GM19467 (cell line): ENCODE data around the gene WDR75.
"Not testable (repeated sequence)": the region's sequence is repeated elsewhere in the genome, so short reads cannot be mapped to it uniquely, and the experiment has no call there.

Experiments
- ATAC-seq: cut with Tn5 transposase; IDR thresholded peaks from one replicate; pipeline ENCODE4 v1.9.1; 2021; ENCODE audit warnings: mild to moderate bottlenecking, moderate library complexity; ENCODE audit not compliant: unreplicated experiment

The WDR75 gene

GRCh38 chr2:189439342-189439741 lies 1.9 kb upstream of the WDR75 start:
- ATAC-seq, result no peak

GRCh38 chr2:189440644-189440946 lies 679 bp upstream of the WDR75 start:
- peak; percentile 26 for ATAC-seq

- no peak for ATAC-seq
These were observed 418 bp downstream of the WDR75 start for GRCh38 chr2:189441709-189442074.

GRCh38 chr2:189442468-189442867 lies 1.2 kb downstream of the WDR75 start:
- no peak for ATAC-seq

- ATAC-seq, result no peak
These were observed 3.0 kb downstream of the WDR75 start for GRCh38 chr2:189444322-189444721.

- ATAC-seq, result no peak
These were observed 5.5 kb downstream of the WDR75 start for GRCh38 chr2:189446780-189447179.

- no peak for ATAC-seq
These were observed 12.7 kb downstream of the WDR75 start for GRCh38 chr2:189454009-189454408.

- no peak for ATAC-seq
These were observed 23.8 kb downstream of the WDR75 start for GRCh38 chr2:189465076-189465475.

GRCh38 chr2:189465478-189465877 lies 24.2 kb downstream of the WDR75 start:
- no peak for ATAC-seq

- no peak for ATAC-seq
These were observed 24.8 kb downstream of the WDR75 start for GRCh38 chr2:189466046-189466445.

- no peak for ATAC-seq
These were observed 25.4 kb downstream of the WDR75 start for GRCh38 chr2:189466656-189467055.

GRCh38 chr2:189467160-189467559 lies 25.9 kb downstream of the WDR75 start:
- ATAC-seq, result no peak

- ATAC-seq, result no peak
These were observed 26.3 kb downstream of the WDR75 start for GRCh38 chr2:189467593-189467992.

- ATAC-seq, result no peak
These were observed 33.3 kb downstream of the WDR75 start for GRCh38 chr2:189474526-189474925.

GRCh38 chr2:189477756-189478155 lies 36.5 kb downstream of the WDR75 start:
- ATAC-seq, result no peak

GRCh38 chr2:189478289-189478688 lies 37.0 kb downstream of the WDR75 start:
- not testable (repeated sequence) for ATAC-seq

GRCh38 chr2:189481071-189481470 lies 39.8 kb downstream of the WDR75 start:
- ATAC-seq, result no peak

- ATAC-seq, result no peak
These were observed 42.3 kb downstream of the WDR75 start for GRCh38 chr2:189483571-189483970.

- ATAC-seq, result no peak
These were observed 42.9 kb downstream of the WDR75 start for GRCh38 chr2:189483980-189484740.

- ATAC-seq, result no peak
These were observed 43.9 kb downstream of the WDR75 start for GRCh38 chr2:189485146-189485545.

GRCh38 chr2:189486237-189486770 lies 45.0 kb downstream of the WDR75 start:
- no peak for ATAC-seq

- ATAC-seq, result no peak
These were observed 46.2 kb downstream of the WDR75 start for GRCh38 chr2:189487283-189488007.

GRCh38 chr2:189488008-189488310 lies 46.7 kb downstream of the WDR75 start:
- ATAC-seq, result no peak
